OCI-LY3 (cell line): ENCODE results near the gene ATP1A3.

Experiments used
- H2AFZ ChIP-seq: fragments of 200-600, 300-600 bp; shearing (Covaris generic); 2 replicates; pipeline ENCODE4 v1.6.0; 2014; ENCODE audit warnings: antibody characterized with exemption, low read depth, low read length
- H3K27ac ChIP-seq: fragments of 200-600, 300-600 bp; sonication (generic); 2 replicates; pipeline ENCODE4 v1.5.1; 2014; ENCODE audit warnings: mild to moderate bottlenecking, low read length, moderate library complexity, mixed read lengths
- H3K27me3 ChIP-seq: fragments of 200-600, 300-600 bp; sonication (generic); 2 replicates; pipeline ENCODE4 v1.6.1; 2014; ENCODE audit warnings: low read depth, low read length, mixed read lengths
- H3K36me3 ChIP-seq: fragments of 200-600, 300-600 bp; sonication (generic); replicated peaks from 2 replicates; pipeline ENCODE3; 2014; ENCODE audit warnings: low read depth, low read length, mixed read lengths
- H3K4me1 ChIP-seq: fragments of 300-600, 200-600 bp; sonication (generic); 2 replicates; pipeline ENCODE4 v1.6.1; 2014; ENCODE audit warnings: low read length, mixed read lengths
- H3K4me2 ChIP-seq: fragments of 200-600, 300-600 bp; sonication (generic); 2 replicates; pipeline ENCODE4 v1.6.1; 2014; ENCODE audit warnings: low read length, mixed read lengths
- H3K4me3 ChIP-seq: fragments of 300-600, 200-600 bp; sonication (generic); 2 replicates; pipeline ENCODE4 v1.5.1; 2014; ENCODE audit warnings: antibody characterized with exemption, mild to moderate bottlenecking, low read length, moderate library complexity
- H3K79me2 ChIP-seq: fragments of 300-600, 200-600 bp; shearing (Covaris generic); 2 replicates; pipeline ENCODE4 v1.6.1; 2014; ENCODE audit warnings: mild to moderate bottlenecking, low read length, mixed read lengths
- H3K9ac ChIP-seq: fragments of 300-600, 200-600 bp; shearing (Covaris generic); 2 replicates; pipeline ENCODE4 v1.6.0; 2014; ENCODE audit warnings: mild to moderate bottlenecking, low read length, moderate library complexity
- H3K9me3 ChIP-seq: fragments of 200-600, 300-600 bp; shearing (Covaris generic); 2 replicates; pipeline ENCODE4 v1.6.1; 2014; ENCODE audit warnings: low read length, mixed read lengths; ENCODE audit not compliant: insufficient read depth
- H4K20me1 ChIP-seq: fragments of 200-600, 300-600 bp; sonication (generic); 2 replicates; pipeline ENCODE4 v1.6.1; 2016; ENCODE audit warnings: low read length, mixed read lengths; ENCODE audit not compliant: insufficient read depth
- EZH2phosphoT487 ChIP-seq: fragments of 200-600 bp; shearing (Covaris generic); IDR thresholded peaks from 2 replicates; pipeline ENCODE4 v1.6.1; 2018; ENCODE audit warnings: antibody characterized with exemption, mixed run types, low read depth
- TF ChIP-seq, protein P1 (sequence below): fragments of 200-600, 300-600 bp; sonication (generic); IDR thresholded peaks from 2 replicates; pipeline ENCODE4 v1.5.1; 2014; ENCODE audit warnings: antibody characterized with exemption, low read length, low read depth

The ATP1A3 gene

GRCh38 chr19:42032431-42032830 is 38.4 kb upstream of the ATP1A3 start:
- H3K9me3 ChIP-seq, result no peaks in the 10 kb centered on the region
- no peak overlapping the region for H3K9ac ChIP-seq
- no peak overlapping the region for H3K4me2 ChIP-seq
- H3K4me1 ChIP-seq, result peaks cover 3% of the 10 kb centered on the region; the same call in 1 of the 2 replicates
- H3K4me3 ChIP-seq, result no peak overlapping the region
- H3K27ac ChIP-seq, result no peak overlapping the region
- TF ChIP-seq EZH2phosphoT487, result no peak
- TF ChIP-seq, protein P1, sequence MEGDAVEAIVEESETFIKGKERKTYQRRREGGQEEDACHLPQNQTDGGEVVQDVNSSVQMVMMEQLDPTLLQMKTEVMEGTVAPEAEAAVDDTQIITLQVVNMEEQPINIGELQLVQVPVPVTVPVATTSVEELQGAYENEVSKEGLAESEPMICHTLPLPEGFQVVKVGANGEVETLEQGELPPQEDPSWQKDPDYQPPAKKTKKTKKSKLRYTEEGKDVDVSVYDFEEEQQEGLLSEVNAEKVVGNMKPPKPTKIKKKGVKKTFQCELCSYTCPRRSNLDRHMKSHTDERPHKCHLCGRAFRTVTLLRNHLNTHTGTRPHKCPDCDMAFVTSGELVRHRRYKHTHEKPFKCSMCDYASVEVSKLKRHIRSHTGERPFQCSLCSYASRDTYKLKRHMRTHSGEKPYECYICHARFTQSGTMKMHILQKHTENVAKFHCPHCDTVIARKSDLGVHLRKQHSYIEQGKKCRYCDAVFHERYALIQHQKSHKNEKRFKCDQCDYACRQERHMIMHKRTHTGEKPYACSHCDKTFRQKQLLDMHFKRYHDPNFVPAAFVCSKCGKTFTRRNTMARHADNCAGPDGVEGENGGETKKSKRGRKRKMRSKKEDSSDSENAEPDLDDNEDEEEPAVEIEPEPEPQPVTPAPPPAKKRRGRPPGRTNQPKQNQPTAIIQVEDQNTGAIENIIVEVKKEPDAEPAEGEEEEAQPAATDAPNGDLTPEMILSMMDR, result no peak
- H3K79me2 ChIP-seq, result no peaks in the 10 kb centered on the region
- H2AFZ ChIP-seq, result no peak overlapping the region
- no peaks in the 10 kb centered on the region for H3K36me3 ChIP-seq
- peaks cover 26% of the 10 kb centered on the region for H3K27me3 ChIP-seq
- no peaks in the 10 kb centered on the region for H4K20me1 ChIP-seq

DNA sequence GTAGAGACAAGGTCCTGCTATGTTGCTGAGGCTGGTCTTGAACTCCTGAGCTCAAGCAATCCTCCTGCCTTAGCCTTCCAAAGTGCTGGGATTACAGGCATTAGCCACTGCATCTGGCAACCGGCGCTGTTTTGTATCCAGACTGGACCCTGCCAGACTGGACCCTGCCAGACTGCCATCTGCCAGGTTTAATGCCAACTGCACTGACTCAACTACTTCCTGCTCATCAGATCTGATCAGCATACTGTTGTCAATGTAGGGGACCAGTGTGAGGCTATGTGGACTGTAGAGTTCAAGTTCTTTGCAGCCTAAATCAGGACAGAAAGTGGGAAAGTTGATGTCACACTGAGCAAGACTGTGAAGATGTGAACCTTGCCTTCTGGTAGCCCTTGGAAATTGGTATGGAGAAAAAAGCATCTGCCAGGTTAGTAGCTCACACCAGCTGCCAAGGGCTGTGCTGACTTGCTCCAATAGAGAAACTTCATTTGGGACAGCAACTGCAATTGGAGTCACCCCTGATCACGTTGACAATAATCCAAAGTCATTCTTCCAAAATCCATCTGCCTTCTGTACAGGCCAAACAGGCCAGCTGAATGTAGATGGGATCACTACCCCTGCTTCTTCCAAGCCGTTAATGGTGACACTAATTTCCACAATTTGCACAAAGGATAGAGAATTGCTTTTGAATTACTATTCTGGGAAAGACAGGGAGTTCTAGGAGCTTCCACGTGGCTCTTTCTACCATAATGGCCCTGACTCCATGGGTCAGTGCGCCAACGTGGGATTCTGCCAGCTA is 36.8 kb upstream of the ATP1A3 start:
- Histone ChIP-seq H2AFZ (no peak overlapping the region), H4K20me1 (no peaks in the 10 kb centered on the region), H3K27me3 (peaks cover 26% of the 10 kb centered on the region), H3K9me3 (no peaks in the 10 kb centered on the region), H3K36me3 (no peaks in the 10 kb centered on the region), H3K4me3 (no peak overlapping the region), H3K4me1 (peaks cover 3% of the 10 kb centered on the region; the same call in 1 of the 2 replicates), H3K79me2 (no peaks in the 10 kb centered on the region), H3K4me2 (no peak overlapping the region), H3K9ac (no peak overlapping the region), H3K27ac (no peak overlapping the region)
- TF ChIP-seq EZH2phosphoT487, result no peak
- TF ChIP-seq, protein P1, result no peak

- Histone ChIP-seq H3K9ac (no peak overlapping the region), H3K4me1 (no peaks in the 10 kb centered on the region), H3K9me3 (no peaks in the 10 kb centered on the region), H4K20me1 (no peaks in the 10 kb centered on the region), H3K79me2 (no peaks in the 10 kb centered on the region), H3K27me3 (peaks cover 35% of the 10 kb centered on the region), H3K27ac (no peak overlapping the region), H3K4me2 (no peak overlapping the region), H2AFZ (no peak overlapping the region), H3K36me3 (no peaks in the 10 kb centered on the region), H3K4me3 (no peak overlapping the region)
- TF ChIP-seq, protein P1, result peak; percentile 83
- no peak for TF ChIP-seq EZH2phosphoT487
Measured at GRCh38 chr19:42028304-42029216, 34.5 kb upstream of the ATP1A3 start.

- TF ChIP-seq EZH2phosphoT487, result no peak
- TF ChIP-seq, protein P1, result no peak
- H2AFZ ChIP-seq, result no peak overlapping the region
- H3K9me3 ChIP-seq, result no peaks in the 10 kb centered on the region
- no peak overlapping the region for H3K4me3 ChIP-seq
- no peak overlapping the region for H3K4me2 ChIP-seq
- no peaks in the 10 kb centered on the region for H3K79me2 ChIP-seq
- no peaks in the 10 kb centered on the region for H4K20me1 ChIP-seq
- H3K27me3 ChIP-seq, result peaks cover 12% of the 10 kb centered on the region
- H3K36me3 ChIP-seq, result no peaks in the 10 kb centered on the region
- no peak overlapping the region for H3K27ac ChIP-seq
- H3K4me1 ChIP-seq, result no peaks in the 10 kb centered on the region
- no peak overlapping the region for H3K9ac ChIP-seq
Measured at GRCh38 chr19:42024622-42025111, 30.6 kb upstream of the ATP1A3 start.
